RWPE2 (cell line): ENCODE data around the gene STK39.

Experiments used
- ATAC-seq: fragments of 200-7000 bp; cut with Tn5 transposase; 3 replicates; pipeline ENCODE4 v1.9.1; 2021; ENCODE audit warnings: low read depth
- DNase-seq: peaks from one replicate; pipeline ENCODE4 v3.0.0-alpha.2; 2020; ENCODE audit warnings: low spot score
- H3K27ac ChIP-seq: fragments of 450-650 bp; 2 replicates; pipeline ENCODE4 v1.5.1; 2017; ENCODE audit warnings: mild to moderate bottlenecking; ENCODE audit not compliant: poor library complexity, severe bottlenecking
- H3K27me3 ChIP-seq: fragments of 250-450 bp; sonication (Bioruptor Pico); 2 replicates; pipeline ENCODE4 v1.5.1; 2021; ENCODE audit warnings: mild to moderate bottlenecking, moderate library complexity; ENCODE audit not compliant: insufficient read depth, poor library complexity, severe bottlenecking
- H3K36me3 ChIP-seq: fragments of 250-450 bp; sonication (Bioruptor Pico); 2 replicates; pipeline ENCODE4 v1.5.1; 2020; ENCODE audit warnings: low read depth, mild to moderate bottlenecking, moderate library complexity
- H3K4me1 ChIP-seq: fragments of 250-450 bp; sonication (Bioruptor Pico); 2 replicates; pipeline ENCODE4 v1.5.1; 2021; ENCODE audit warnings: mild to moderate bottlenecking, moderate library complexity; ENCODE audit not compliant: insufficient read depth, poor library complexity, severe bottlenecking
- H3K4me3 ChIP-seq: fragments of 250-450 bp; sonication (Bioruptor Pico); 2 replicates; pipeline ENCODE4 v1.5.1; 2021; ENCODE audit warnings: mild to moderate bottlenecking, moderate library complexity; ENCODE audit not compliant: severe bottlenecking
- H3K9me3 ChIP-seq: fragments of 250-450 bp; sonication (Bioruptor Pico); 2 replicates; pipeline ENCODE4 v1.5.1; 2021; ENCODE audit warnings: mild to moderate bottlenecking, moderate library complexity; ENCODE audit not compliant: severe bottlenecking
- CTCF ChIP-seq: fragments of 450-650 bp; IDR thresholded peaks from one replicate; pipeline ENCODE4 v1.5.1; 2017; ENCODE audit warnings: mild to moderate bottlenecking, moderate library complexity; ENCODE audit not compliant: poor library complexity, severe bottlenecking

Gene STK39

GRCh38 chr2:168230389-168230788, 17.0 kb downstream of the STK39 start:
- 0 out of 2 replicates have a peak, but pooled peaks cover 7% of the 10 kb centered on the region for H3K36me3 ChIP-seq
- no peaks in the 10 kb centered on the region for H3K4me1 ChIP-seq
- no peak overlapping the region for H3K4me3 ChIP-seq
- ATAC-seq (no peak), DNase-seq (no peak)
- H3K27ac ChIP-seq, result no peak overlapping the region
- no peaks in the 10 kb centered on the region for H3K27me3 ChIP-seq
- no peaks in the 10 kb centered on the region for H3K9me3 ChIP-seq
- no peak for TF ChIP-seq CTCF

GRCh38 chr2:168224346-168224745, 23.0 kb downstream of the STK39 start:
- Histone ChIP-seq H3K9me3 (no peaks in the 10 kb centered on the region), H3K27ac (no peak overlapping the region), H3K27me3 (no peaks in the 10 kb centered on the region), H3K4me1 (peaks cover 11% of the 10 kb centered on the region), H3K36me3 (peaks cover 11% of the 10 kb centered on the region; the same call in 1 of the 2 replicates), H3K4me3 (no peak overlapping the region)
- DNase-seq (no peak), ATAC-seq (no peak)
- no peak for TF ChIP-seq CTCF

- Histone ChIP-seq H3K4me3 (no peak overlapping the region), H3K9me3 (no peaks in the 10 kb centered on the region), H3K27me3 (no peaks in the 10 kb centered on the region), H3K4me1 (peaks cover 12% of the 10 kb centered on the region), H3K36me3 (peaks cover 4% of the 10 kb centered on the region; the same call in 1 of the 2 replicates), H3K27ac (no peak overlapping the region)
- DNase-seq (no peak), ATAC-seq (no peak)
- TF ChIP-seq CTCF, result no peak
Observed at GRCh38 chr2:168222088-168222487, 25.3 kb downstream of the STK39 start.

- DNase-seq, result no peak
- Histone ChIP-seq H3K4me3 (no peak overlapping the region), H3K9me3 (no peaks in the 10 kb centered on the region), H3K36me3 (peaks cover 4% of the 10 kb centered on the region; the same call in 1 of the 2 replicates), H3K4me1 (peaks cover 20% of the 10 kb centered on the region), H3K27ac (peak overlapping the region; percentile 27), H3K27me3 (no peaks in the 10 kb centered on the region)
- ATAC-seq, result peak; percentile 44; the same call in 1 of the 3 replicates
- no peak for TF ChIP-seq CTCF
Observed at GRCh38 chr2:168220965-168221819, 26.2 kb downstream of the STK39 start.

GRCh38 chr2:168217920-168218319, 29.5 kb downstream of the STK39 start:
- Histone ChIP-seq H3K27me3 (no peaks in the 10 kb centered on the region), H3K36me3 (no peaks in the 10 kb centered on the region), H3K27ac (no peak overlapping the region), H3K4me1 (peaks cover 24% of the 10 kb centered on the region), H3K4me3 (no peak overlapping the region), H3K9me3 (no peaks in the 10 kb centered on the region)
- ATAC-seq, result no peak
- DNase-seq, result no peak
- no peak for TF ChIP-seq CTCF
